ENCODE measurements around the gene COL15A1.

Gene COL15A1

DNA sequence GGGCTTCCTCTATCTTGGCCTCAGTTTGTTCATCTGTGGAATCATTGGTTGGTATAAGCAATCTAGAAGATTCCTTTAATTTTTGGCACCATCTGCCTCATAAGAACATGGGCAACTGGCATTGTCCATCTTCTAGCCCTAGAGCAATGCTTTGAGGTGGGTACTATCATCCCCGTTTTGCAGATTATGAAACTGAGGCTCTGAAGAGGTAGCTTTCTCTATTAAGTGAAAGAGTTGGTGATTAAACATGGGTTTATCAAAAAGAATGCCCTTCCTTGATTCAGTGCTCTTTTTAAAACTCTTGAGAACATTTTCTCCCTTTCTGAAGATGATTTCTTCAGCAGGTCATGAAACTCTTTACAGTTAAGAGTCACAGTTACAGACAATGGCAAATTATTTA is 118.8 kb downstream of the COL15A1 start:
- no peak for DNase-seq

GRCh38 chr9:99063522-99063921 is 119.8 kb downstream of the COL15A1 start:
- DNase-seq = no peak

- DNase-seq = no peak
Measured at GRCh38 chr9:99066571-99066970, 122.9 kb downstream of the COL15A1 start.

GRCh38 chr9:99069075-99069474 is 125.4 kb downstream of the COL15A1 start:
- no peak for DNase-seq

DNA sequence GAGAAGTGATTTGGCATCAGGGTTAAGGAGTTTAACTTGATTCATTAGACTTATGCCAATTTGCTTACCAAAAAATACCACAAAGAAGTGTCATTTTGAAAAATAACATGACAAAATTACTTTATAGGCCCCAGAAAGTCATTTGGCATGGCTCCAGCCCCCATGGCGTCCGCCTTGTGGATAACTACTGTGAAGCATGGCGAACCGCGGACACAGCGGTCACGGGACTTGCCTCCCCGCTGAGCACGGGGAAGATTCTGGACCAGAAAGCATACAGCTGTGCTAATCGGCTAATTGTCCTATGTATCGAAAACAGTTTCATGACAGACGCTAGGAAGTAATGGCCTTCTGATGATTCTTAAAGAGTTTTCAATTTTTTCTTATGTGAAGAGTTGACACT is 125.8 kb downstream of the COL15A1 start:
- DNase-seq = no peak

GRCh38 chr9:99070681-99071080 is 127.0 kb downstream of the COL15A1 start:
- no peak for DNase-seq

- DNase-seq = no peak
Measured at GRCh38 chr9:99071313-99072039, 127.8 kb downstream of the COL15A1 start.

DNA sequence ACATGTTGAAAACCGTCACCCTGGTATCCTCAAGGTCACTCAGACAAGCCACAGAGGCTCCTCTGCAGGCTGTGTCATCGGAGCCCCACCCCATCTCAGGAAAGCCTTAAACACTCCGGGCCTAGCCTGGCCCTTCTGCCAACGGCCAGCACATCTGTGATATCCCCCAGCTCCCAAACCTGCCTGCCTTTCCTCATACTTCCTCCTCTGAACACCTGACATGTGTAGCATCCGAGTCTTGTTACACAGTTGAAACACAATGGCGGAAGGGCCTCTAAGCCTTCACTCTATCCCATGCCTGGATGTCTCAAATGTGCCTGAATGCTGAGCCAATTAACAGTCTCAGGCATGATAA is 128.3 kb downstream of the COL15A1 start:
- DNase-seq = no peak

GRCh38 chr9:99073347-99073746 is 129.6 kb downstream of the COL15A1 start:
- no peak for DNase-seq

- DNase-seq = no peak
Measured at GRCh38 chr9:99073985-99074901, 130.5 kb downstream of the COL15A1 start.

- DNase-seq = no peak
Measured at GRCh38 chr9:99074902-99075245, 131.2 kb downstream of the COL15A1 start.

DNA sequence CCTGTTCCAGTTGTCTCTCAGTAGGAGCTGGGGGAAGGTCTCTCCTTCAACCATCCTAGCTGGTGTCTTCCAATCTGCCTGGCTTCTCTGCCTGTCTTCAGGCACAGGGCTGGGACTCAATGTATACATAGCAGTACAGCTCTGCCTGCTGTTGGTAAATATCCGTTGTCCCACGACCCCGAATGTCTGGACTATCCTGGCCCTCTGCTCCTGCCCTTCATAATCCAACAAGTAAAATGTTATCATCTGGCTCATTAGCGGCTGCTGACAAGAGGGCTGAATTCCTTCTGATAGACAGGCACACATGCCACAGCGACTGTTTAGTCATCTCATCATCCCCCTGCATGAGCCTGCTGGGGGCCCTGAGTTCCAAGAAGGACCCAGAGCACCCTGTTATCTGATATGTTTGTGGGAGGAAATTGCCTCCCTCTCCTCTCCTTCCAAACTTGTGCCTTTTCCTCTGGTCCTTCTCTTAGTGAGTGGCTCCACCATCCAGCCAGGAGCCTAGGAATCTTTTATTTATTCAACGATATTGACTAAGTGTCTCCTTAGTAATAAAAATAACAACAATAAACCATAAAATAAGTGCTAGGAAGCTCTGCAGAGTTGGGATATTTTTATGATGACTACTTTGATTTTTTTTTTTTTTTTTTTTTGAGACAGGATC is 131.7 kb downstream of the COL15A1 start:
- no peak for DNase-seq

DNA sequence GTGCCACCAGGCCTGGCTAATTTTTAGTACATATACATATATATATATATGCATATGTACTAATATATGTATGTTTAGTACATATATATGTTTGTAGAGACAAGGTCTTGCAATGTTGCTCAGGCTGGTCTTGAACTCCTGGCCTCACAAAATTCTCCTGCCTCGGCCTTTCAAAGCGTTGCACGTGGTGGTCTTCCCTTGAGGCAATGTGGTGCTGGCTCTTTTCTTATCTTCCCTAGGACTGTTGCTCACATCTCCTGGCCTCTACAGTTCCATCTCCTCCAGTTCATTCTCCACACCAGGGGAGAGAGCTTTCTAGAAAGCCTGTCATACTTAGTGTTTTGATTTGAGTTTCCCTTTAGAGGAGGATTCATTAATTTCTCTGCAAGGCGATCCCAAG is 132.3 kb downstream of the COL15A1 start:
- DNase-seq = no peak

DNA sequence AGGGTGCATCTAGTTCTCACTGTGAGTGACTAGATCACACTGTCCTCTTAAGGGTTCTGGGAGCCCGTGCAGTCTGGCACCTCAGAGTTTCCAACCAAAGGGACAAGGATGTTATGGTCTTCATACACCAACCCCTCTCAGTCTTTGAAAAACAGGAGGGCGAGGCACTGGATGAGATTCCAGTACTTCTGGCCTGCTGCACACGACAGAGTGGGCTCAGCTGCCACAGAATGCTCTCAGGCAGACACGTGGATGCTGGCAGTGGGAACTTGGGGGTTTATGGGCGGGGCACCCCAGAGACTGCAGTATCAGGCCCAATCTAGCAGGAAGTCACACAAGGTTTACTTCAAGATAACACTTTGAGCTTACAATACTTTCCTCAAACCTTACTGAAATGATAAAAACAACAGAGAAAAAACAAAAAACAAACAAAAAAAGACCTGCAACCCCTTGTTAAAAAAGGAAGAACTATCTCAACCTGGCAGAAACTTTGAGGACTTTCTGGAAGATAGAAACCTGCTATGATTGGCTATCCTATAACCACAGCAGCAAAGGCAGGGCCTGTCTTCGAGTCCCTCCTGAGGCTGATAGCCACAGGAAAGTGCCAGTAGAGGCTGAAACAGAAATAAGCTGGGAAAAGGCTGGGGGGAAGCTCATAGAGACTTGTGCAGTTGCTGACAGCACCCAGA is 132.9 kb downstream of the COL15A1 start:
- no peak for DNase-seq

DNA sequence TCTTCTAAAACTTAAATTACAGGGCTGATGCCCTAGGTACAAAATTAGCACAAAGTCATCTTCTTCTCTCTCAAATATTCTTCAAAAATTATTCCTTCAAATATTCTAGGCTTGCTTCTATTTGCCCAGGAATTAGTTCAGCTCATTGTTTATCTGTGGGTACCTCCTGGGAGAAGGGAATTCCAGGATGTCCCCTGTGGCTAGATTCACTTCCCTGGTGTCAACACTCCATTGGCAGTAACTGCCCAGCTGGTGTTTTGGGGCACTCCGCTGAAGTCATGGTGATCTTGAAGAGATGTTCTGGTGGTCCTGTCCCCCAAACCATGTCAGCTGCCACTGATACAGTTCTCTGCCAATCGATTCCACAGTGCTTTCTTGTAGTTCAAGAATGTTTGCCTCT is 135.0 kb downstream of the COL15A1 start:
- no peak for DNase-seq

DNA sequence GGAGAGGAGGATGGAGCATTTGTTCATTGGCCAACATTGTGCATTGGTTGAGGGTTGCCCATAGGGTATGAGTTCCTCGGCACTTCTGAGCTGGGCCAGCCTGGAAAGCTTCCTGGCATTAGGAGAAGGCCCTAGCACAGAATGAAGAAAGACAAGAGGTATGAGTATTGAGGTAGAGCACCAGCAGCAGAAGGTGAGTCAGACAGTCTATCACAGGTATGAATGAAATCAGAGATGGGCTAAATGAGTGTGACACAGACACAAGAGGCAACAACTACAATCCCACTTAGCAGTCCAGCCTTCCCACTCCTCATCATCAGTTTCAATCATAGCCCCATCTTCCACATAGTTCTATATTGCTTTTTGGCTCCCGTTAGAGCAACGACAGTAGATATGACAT is 135.8 kb downstream of the COL15A1 start:
- no peak for DNase-seq

DNA sequence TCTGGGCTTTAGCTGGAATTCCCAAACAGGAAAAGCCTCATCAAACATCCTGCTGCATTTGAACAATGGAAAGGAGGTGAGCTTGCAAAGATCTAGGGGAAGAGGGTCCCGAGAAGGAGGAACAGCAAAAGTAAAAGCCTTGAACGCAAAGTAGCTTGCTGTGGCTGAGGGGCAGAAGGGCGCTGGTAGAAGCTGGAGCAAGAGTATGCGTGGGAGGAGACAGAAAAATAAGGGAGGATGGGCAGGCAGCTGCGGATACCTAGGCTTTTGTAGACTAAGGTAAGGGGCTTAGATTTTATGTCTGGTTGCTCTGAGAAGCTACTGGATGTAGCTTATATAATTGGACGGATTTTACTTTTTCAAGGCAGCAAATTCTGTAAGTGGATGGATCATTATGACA is 139.3 kb downstream of the COL15A1 start:
- no peak for DNase-seq

GRCh38 chr9:99085949-99086948 is 142.5 kb downstream of the COL15A1 start:
- DNase-seq = peak; percentile 65

DNA sequence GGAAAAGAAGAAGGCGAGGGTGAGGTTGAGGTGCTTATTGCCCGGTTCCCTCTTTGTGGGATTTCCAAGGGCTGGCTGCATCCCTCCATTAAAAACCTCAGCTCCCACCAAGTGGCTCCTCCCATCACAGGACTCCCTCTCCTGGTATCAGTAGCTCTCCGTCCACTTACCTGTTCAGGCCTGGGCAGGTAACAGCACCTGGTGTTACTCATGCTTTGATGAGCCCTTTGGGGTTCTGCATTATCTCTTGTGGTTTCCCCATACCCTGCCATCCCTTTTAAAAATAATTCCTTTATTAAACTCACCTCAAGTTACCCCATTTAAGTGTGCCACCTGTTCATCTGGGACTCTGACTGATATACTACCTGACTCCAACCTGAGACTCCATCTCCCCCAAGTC is 143.8 kb downstream of the COL15A1 start:
- no peak for DNase-seq

GRCh38 chr9:99090336-99091130 is 146.8 kb downstream of the COL15A1 start:
- no peak for DNase-seq

Data from SIG-M5 (cell line).